ACC112 (cell line): Measurements from ENCODE around the gene SHE.
"Not testable (repeated sequence)": the region's sequence is repeated elsewhere in the genome, so short reads cannot be mapped to it uniquely, and the experiment has no call there.

ENCODE experiments used
- H2AFZ ChIP-seq: fragments of 200-600 bp; sonication (generic); one replicate; pipeline ENCODE4 v1.6.0; 2017; ENCODE audit warnings: antibody characterized with exemption, low read length; ENCODE audit not compliant: unreplicated experiment
- H3K27ac ChIP-seq: fragments of 200-600 bp; sonication (generic); 2 replicates; pipeline ENCODE4 v1.5.1; 2014; ENCODE audit warnings: low read depth, mild to moderate bottlenecking, antibody characterized with exemption, low read length, moderate library complexity
- H3K27me3 ChIP-seq: fragments of 200-600 bp; sonication (generic); 2 replicates; pipeline ENCODE4 v1.6.1; 2014; ENCODE audit warnings: mild to moderate bottlenecking, antibody characterized with exemption, low read length, moderate library complexity, mixed read lengths; ENCODE audit not compliant: insufficient read depth
- H3K36me3 ChIP-seq: fragments of 200-600 bp; sonication (generic); 2 replicates; pipeline ENCODE4 v1.6.1; 2016; ENCODE audit warnings: mild to moderate bottlenecking, antibody characterized with exemption, low read length, moderate library complexity, mixed read lengths; ENCODE audit not compliant: insufficient read depth
- H3K4me1 ChIP-seq: fragments of 200-600 bp; sonication (generic); one replicate; pipeline ENCODE4 v1.6.1; 2016; ENCODE audit warnings: low read length, mixed read lengths; ENCODE audit not compliant: insufficient read depth, unreplicated experiment, control insufficient read depth
- H3K4me3 ChIP-seq: fragments of 200-600 bp; sonication (generic); 2 replicates; pipeline ENCODE4 v1.5.1; 2014; ENCODE audit warnings: mild to moderate bottlenecking, low read depth, low read length
- H3K79me2 ChIP-seq: fragments of 200-600 bp; sonication (generic); one replicate; pipeline ENCODE4 v1.6.0; 2016; ENCODE audit warnings: low read length; ENCODE audit not compliant: control insufficient read depth, unreplicated experiment, insufficient read depth

SHE gene

DNA sequence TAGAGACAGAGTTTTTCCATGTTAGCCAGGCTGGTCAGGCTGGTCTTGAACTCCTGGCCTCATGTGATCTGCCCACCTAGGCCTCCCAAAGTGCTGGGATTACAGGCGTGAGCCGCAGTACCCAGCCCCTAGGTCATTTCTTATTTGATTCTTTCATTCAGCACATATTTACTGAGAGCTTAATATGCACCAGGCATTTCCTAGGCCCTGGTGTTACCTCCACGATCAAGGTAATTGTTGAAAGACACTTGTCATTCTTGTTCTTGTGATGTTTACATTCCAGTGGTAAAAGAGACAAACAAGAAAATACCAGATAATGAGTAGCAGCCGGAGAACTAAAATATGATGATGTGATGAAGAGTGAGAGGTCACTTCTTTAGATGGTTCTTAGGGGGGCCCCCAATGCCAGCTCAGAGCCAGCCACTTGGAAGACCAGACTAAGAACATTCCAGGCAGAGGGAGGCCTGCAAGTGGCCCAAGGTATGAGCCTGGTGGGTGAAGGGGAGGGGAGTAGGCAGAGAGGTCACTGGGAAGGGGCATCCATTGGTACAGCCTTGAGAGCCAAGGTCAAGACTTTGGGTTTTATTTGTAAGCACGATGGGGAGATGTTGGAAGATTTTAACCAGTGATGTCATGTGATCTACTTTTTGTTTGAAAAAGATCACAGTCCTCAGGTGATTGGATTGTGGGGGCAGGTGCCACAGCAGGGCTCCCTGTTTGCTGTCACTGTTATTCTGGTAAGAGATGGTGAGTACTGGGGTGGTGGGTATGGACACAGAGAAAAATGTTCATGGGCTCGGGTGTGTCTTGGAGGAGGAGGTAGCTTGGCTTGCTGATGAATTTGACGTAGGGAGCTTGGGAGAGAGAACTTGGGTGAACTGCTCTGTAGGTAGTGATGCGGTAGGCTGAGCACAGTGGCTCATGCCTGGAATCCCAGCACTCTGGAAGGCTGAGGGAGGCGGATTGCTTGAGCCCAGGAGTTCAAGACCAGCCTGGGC lies 37.6 kb upstream of the SHE start:
- Histone ChIP-seq H3K4me3 (no peak overlapping the region), H3K4me1 (no peaks in the 10 kb centered on the region), H3K27me3 (no peaks in the 10 kb centered on the region), H3K36me3 (no peaks in the 10 kb centered on the region), H2AFZ (no peak overlapping the region), H3K27ac (no peak overlapping the region), H3K79me2 (no peaks in the 10 kb centered on the region)

DNA sequence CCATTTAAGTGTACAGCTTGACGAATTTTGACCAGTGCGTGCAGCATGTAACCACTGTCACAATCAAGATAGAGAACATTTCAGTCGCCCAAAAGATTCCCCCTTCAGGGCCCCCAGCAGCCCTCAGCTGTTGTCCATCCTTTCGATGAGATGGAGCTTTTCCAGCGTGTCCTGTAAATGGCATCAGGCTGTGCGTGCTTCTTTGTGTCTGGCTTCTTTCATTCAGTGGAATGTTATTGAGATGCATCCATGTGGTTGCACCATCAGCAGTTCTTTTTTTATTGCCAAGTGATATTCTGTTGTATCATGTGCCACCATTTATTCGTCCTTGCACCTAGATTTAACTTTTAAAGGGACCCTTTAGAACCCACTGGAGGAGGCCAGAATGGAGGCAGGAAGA lies 34.4 kb upstream of the SHE start:
- Histone ChIP-seq H3K27me3 (no peaks in the 10 kb centered on the region), H2AFZ (no peak overlapping the region), H3K27ac (no peak overlapping the region), H3K4me1 (no peaks in the 10 kb centered on the region), H3K4me3 (no peak overlapping the region), H3K79me2 (no peaks in the 10 kb centered on the region), H3K36me3 (no peaks in the 10 kb centered on the region)

DNA sequence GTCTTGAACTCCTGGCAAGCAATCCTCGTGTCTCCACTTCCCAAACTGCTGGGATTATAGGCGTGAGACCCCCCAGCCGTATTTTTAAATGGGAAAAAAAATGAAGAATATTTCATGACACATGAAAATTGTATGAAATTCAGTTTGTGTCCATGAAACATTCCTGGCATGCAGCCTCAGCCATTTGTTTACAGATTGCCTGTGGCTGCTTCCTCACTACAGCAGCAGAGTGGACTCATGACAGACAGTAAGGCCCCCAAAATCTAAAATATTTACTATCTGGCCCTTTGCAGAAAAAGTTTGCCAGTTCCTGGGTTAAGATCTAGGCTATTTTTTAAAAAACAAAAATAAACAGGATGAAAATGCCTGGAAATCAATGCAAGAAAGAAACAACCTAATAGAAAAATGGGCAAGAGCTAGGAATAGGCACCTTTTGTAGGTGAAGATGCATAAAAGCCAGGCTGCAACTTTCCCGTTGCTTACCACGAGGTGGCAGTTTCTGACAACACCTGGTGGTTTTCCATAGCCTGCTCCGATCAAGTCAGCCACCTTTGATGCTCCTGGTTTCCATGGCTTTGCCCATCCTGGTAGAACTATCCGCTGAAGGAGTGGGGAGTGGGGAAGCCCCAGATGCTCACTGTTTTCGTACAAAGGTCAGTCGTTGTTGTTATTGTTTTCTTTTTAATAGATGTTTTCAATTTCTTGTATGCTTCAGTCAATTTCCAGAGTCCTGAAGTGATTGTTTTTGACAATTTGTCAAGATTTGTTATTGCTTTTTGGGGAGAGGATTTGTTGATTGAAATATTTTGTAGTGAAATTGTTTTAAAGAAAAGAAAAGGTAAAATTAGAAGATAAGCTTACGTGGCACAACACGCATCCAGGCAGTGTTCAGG lies 32.0 kb upstream of the SHE start:
- Histone ChIP-seq H3K4me1 (no peaks in the 10 kb centered on the region), H3K27ac (no peak overlapping the region), H3K4me3 (no peak overlapping the region), H2AFZ (no peak overlapping the region), H3K79me2 (no peaks in the 10 kb centered on the region), H3K27me3 (no peaks in the 10 kb centered on the region), H3K36me3 (no peaks in the 10 kb centered on the region)

DNA sequence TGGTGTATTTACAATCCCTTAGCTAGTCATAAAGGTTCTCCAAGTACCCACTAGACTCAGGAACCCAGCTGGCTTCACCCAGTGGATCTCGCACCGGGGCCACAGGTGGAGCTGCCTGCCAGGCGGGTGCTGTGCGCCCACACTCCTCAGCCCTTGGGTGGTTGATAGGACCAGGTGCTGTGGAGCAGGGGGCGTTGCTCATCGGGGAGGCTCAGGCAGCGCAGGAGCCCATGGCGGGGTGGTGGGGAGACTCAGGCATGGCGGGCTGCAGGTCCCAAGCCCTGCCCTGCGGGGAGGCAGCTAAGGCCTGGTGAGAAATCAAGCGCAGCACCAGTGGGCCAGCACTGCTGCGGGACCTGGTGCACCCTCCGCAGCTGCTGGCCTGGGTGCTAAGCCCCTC lies 29.7 kb upstream of the SHE start:
- not testable (repeated sequence) for H3K79me2 ChIP-seq, H3K36me3 ChIP-seq, H3K4me3 ChIP-seq, H3K27ac ChIP-seq, H2AFZ ChIP-seq, H3K4me1 ChIP-seq, H3K27me3 ChIP-seq

DNA sequence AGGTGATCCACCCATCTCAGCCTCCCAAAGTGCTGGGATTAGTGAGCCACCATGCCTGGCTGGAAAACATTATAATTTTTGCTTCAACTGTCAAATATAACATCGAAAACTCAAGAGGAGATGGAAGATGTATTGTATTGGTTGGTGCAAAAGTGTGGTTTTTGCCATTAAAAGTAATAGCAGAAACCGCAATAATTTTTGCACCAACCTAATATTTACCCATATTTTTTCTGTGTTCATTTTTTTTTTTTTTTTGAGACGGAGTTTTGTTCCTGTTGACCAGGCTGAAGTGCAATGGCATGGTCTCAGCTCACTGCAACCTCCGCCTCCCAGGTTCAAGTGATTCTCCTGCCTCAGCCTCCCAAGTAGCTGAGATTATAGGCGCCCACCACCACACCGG lies 27.1 kb upstream of the SHE start:
- Histone ChIP-seq H3K4me3 (no peak overlapping the region), H2AFZ (no peak overlapping the region), H3K79me2 (no peaks in the 10 kb centered on the region), H3K27ac (no peak overlapping the region), H3K4me1 (no peaks in the 10 kb centered on the region), H3K36me3 (no peaks in the 10 kb centered on the region), H3K27me3 (no peaks in the 10 kb centered on the region)

DNA sequence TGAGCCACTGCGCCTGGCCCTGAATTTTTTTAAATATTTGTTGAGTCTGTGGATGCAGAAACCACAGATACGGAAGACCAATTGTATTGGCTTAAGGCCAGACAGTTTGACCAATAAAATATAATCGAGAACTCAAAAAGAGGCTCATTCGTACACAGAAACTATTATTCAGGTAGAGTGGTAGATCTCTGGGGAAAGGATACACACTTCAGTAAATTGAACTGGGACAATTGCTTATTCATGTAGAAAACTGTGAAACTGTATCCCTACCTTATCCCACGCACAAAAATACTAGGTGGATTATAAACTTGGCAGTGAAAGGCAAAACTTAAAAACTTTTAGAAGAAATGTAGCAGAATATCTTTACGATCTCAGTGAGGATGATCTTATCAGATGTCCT lies 25.0 kb upstream of the SHE start:
- Histone ChIP-seq H3K27ac (no peak overlapping the region), H2AFZ (no peak overlapping the region), H3K27me3 (no peaks in the 10 kb centered on the region), H3K79me2 (no peaks in the 10 kb centered on the region), H3K36me3 (no peaks in the 10 kb centered on the region), H3K4me1 (no peaks in the 10 kb centered on the region), H3K4me3 (no peak overlapping the region)

DNA sequence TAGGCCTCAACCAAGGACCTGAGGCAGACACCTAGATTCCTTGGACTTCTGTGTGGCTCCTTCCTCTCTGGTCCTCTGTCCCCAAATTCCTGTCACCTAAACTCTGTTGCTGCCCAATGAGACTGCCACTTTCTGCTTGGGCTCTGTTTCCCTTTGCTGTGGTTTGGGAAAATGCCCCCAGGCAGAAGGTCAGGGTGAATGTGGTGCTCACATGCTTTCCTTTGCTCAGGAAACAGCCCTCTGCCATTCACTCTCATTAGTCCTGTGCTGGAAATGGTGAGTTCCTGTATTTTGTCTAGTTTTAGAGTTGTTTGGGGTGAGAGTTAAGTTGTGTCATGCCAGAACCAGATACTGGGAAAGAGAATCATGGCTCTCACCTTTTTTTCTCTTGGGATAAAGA lies 22.7 kb upstream of the SHE start:
- no peaks in the 10 kb centered on the region for H3K79me2 ChIP-seq
- H3K27ac ChIP-seq, result no peak overlapping the region
- H2AFZ ChIP-seq, result no peak overlapping the region
- no peak overlapping the region for H3K4me3 ChIP-seq
- peaks cover 9% of the 10 kb centered on the region for H3K4me1 ChIP-seq
- H3K36me3 ChIP-seq, result no peaks in the 10 kb centered on the region
- peaks cover 5% of the 10 kb centered on the region; the same call in 1 of the 2 replicates for H3K27me3 ChIP-seq

DNA sequence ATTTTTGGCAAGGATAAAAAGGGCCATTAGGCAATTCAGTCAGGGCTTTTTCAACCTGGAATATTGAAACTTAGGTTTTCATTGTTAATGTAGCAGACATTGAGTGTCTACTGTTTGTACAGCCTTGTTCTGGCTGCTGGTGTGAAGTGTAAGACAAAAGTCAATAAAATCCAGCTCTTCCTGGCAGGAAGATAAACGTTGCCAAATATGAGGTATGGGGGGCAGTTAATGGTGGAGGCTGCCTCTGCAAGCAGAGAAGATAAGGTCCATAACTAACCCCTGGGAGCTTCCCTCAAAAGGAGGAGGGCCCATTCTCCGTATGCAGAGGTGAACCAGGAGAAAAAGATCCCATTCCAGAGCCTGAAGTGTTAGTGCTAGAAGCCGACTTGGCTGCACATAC lies 19.5 kb upstream of the SHE start:
- no peak overlapping the region for H2AFZ ChIP-seq
- H3K27ac ChIP-seq, result no peak overlapping the region
- H3K79me2 ChIP-seq, result no peaks in the 10 kb centered on the region
- peaks cover 5% of the 10 kb centered on the region; the same call in 1 of the 2 replicates for H3K27me3 ChIP-seq
- peaks cover 10% of the 10 kb centered on the region for H3K4me1 ChIP-seq
- H3K4me3 ChIP-seq, result no peak overlapping the region
- no peaks in the 10 kb centered on the region for H3K36me3 ChIP-seq

DNA sequence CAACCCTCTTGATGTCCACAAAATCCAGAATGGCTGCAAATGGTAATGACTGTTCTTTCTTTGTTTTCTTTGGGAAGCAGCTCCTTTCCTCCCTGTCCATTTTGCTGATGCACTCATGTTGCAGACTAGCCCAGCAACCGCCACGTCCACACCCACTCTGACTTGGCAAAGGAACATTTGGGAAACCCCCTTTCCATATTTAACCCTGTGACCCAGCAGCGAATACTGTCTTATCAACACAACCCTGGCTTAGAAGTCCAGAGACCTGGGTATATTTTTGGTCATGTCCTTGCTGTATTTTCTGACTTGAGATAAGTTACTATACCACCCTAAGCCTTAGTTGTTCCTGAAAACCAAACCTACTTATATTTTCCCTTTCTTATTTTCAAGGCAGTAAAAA lies 18.1 kb upstream of the SHE start:
- Histone ChIP-seq H3K27ac (no peak overlapping the region), H3K79me2 (no peaks in the 10 kb centered on the region), H2AFZ (peak overlapping the region; percentile 60), H3K36me3 (no peaks in the 10 kb centered on the region), H3K27me3 (peaks cover 5% of the 10 kb centered on the region; the same call in 1 of the 2 replicates), H3K4me1 (peaks cover 10% of the 10 kb centered on the region), H3K4me3 (no peak overlapping the region)

DNA sequence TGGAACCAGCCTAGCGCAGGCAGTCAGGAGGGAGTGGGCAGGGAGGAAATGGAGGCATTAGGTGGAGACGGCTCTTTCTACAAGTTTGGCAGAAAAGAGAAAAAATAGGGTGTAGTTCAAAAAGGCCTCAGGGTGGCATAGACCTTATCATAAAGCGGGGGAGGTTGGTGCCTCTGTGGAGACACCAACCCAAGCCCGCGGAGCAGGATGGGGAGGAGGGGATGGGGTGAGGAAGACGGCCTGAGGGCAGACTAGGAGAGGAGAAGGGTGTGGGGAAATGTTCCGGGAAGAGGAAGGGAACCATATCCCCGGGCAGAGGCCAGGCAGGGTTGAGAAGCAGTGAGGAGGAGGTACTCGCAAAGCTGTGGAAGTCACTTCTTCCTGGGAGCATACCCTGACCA lies 17.4 kb upstream of the SHE start:
- Histone ChIP-seq H3K36me3 (no peaks in the 10 kb centered on the region), H3K4me1 (peaks cover 10% of the 10 kb centered on the region), H3K27me3 (peaks cover 5% of the 10 kb centered on the region; the same call in 1 of the 2 replicates), H3K27ac (no peak overlapping the region), H3K4me3 (no peak overlapping the region), H2AFZ (peak overlapping the region; percentile 60), H3K79me2 (no peaks in the 10 kb centered on the region)
